Mucosa of descending colon (tissue), 3 donors: ENCODE measurements around the gene FGFR2. TPM values are rescaled to one million over a fixed set of nuclear protein-coding genes. Genes with fewer than 3 reads are reported as not detected.

Source experiments
- ATAC-seq: fragments of 200-7000 bp; cut with Tn5 transposase; one replicate; pipeline ENCODE4 v1.9.1; 2020; ENCODE audit warnings: mild to moderate bottlenecking, moderate library complexity
- DNase-seq, 3 donors: peaks; one replicate each; pipeline ENCODE4 v3.0.0-alpha.2; 2020
- H3K36me3 ChIP-seq: fragments of 200-600 bp; one replicate; pipeline ENCODE4 v1.8.0; 2021; ENCODE audit warnings: low read depth, mild to moderate bottlenecking
- H3K4me1 ChIP-seq: fragments of 200-600 bp; one replicate; pipeline ENCODE4 v1.8.0; 2021; ENCODE audit warnings: low read depth, mild to moderate bottlenecking
- H3K4me3 ChIP-seq: fragments of 200-600 bp; one replicate; pipeline ENCODE4 v1.8.0; 2021; ENCODE audit warnings: mild to moderate bottlenecking
- H3K9me3 ChIP-seq: fragments of 200-600 bp; one replicate; pipeline ENCODE4 v1.8.0; 2021; ENCODE audit warnings: mild to moderate bottlenecking
- intact Hi-C, 2 donors: fragments of 100-400 bp; cut with DNase I in 1 of 2; cut with micrococcal nuclease in 1 of 2; formaldehyde crosslinking; loops; one replicate each; pipeline versions ENCODE4 v1.11.0 to v1.11.1; 2022; cut with DNase I, micrococcal nuclease
- total RNA-seq, 3 donors: library from RNA; stranded (reverse); fragmentation: NEBNext Ultra II Directional in 2 of 3; extraction: Animal tissue kit (Norgen Biotek cat#: 25700) in 2 of 3; gene quantifications; one replicate each; pipeline versions ENCODE4 v1.2.1 to v1.2.4, GENCODE V29; 2021 to 2023
- TF ChIP-seq, protein P1 (sequence below): fragments of 200-600 bp; IDR thresholded peaks from one replicate; pipeline ENCODE4 v1.8.0; 2022; ENCODE audit warnings: antibody characterized with exemption, mild to moderate bottlenecking
- donor health status: DM: no; HTN: no; CAD: no; lungs with moderate emphysema.
- donor health status: DM: no; HTN: no; CAD: no.
- donor health status: DM: no; HTN: yes; CAD: no.

Gene FGFR2
- total RNA-seq, 3 donors from 2014 or later: 64.3 to 138 (median 77.5) TPM

DNA sequence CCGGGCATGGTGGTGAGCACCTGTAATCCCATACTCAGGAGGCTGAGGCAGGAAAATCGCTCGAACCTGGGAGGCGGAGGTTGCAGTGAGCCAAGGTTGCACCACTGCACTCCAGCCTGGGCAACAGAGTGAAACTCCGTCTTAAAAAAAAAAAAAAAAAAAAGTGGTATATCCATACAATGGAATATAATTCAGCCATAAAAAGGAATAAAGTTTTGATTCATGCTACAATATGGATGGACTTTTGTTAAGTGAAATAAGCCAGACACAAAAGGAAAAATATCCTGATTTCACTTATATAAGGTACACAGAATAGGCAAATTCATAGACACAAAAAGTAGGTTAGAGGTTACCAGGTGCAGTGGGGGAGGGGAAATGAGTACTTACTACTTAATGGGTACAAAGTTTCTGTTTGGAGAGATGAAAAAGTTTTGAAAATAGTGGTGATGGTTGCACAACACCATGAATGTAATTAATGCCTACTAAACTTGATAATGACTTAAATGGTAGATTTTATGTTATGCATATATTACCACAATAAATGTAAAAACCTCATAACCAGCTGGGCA, 53.9 kb downstream of the FGFR2 start:
- H3K36me3 ChIP-seq: no peaks in the 10 kb centered on the region
- TF ChIP-seq, protein P1, sequence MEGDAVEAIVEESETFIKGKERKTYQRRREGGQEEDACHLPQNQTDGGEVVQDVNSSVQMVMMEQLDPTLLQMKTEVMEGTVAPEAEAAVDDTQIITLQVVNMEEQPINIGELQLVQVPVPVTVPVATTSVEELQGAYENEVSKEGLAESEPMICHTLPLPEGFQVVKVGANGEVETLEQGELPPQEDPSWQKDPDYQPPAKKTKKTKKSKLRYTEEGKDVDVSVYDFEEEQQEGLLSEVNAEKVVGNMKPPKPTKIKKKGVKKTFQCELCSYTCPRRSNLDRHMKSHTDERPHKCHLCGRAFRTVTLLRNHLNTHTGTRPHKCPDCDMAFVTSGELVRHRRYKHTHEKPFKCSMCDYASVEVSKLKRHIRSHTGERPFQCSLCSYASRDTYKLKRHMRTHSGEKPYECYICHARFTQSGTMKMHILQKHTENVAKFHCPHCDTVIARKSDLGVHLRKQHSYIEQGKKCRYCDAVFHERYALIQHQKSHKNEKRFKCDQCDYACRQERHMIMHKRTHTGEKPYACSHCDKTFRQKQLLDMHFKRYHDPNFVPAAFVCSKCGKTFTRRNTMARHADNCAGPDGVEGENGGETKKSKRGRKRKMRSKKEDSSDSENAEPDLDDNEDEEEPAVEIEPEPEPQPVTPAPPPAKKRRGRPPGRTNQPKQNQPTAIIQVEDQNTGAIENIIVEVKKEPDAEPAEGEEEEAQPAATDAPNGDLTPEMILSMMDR: no peak
- no peaks in the 10 kb centered on the region for H3K4me1 ChIP-seq
- no peak overlapping the region for H3K4me3 ChIP-seq
- ATAC-seq (no peak), DNase-seq (no peak)
- intact Hi-C loops: no loop called here
- no peaks in the 10 kb centered on the region for H3K9me3 ChIP-seq

DNA sequence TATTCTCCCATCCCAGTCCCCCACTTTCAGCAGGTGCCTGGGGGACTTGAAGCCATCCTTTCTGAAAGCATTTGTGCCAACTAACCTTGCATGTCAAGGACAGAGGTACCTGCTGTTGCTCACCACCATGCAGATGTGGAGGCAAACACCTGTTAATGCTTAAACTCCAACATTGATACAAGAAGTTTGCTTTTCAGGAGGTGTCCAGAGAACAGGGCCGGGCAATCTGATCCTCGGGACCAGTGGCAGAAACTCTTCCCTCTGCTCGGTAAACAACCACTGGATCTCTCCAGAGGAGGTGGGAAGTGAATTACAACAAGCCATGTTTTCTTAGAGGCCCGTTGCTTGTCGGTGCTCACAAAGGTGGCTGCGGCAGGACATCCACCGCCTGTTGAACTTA, 54.7 kb downstream of the FGFR2 start:
- TF ChIP-seq, protein P1: no peak
- Histone ChIP-seq H3K4me1 (no peaks in the 10 kb centered on the region), H3K9me3 (no peaks in the 10 kb centered on the region), H3K36me3 (no peaks in the 10 kb centered on the region), H3K4me3 (no peak overlapping the region)
- no peak for DNase-seq
- intact Hi-C loops: no loop called here
- peak; percentile 54 for ATAC-seq

- H3K36me3 ChIP-seq: no peaks in the 10 kb centered on the region
- no peaks in the 10 kb centered on the region for H3K4me1 ChIP-seq
- TF ChIP-seq, protein P1: no peak
- intact Hi-C loops: no loop called here
- no peak overlapping the region for H3K4me3 ChIP-seq
- H3K9me3 ChIP-seq: no peaks in the 10 kb centered on the region
- ATAC-seq (no peak), DNase-seq (no peak)
Observed at GRCh38 chr10:121541450-121542120, 56.7 kb downstream of the FGFR2 start.

- H3K4me1 ChIP-seq: no peaks in the 10 kb centered on the region
- no peaks in the 10 kb centered on the region for H3K9me3 ChIP-seq
- TF ChIP-seq, protein P1: no peak
- DNase-seq: no peak
- intact Hi-C loops: no loop called here
- no peak for ATAC-seq
- no peaks in the 10 kb centered on the region for H3K36me3 ChIP-seq
- no peak overlapping the region for H3K4me3 ChIP-seq
Observed at GRCh38 chr10:121540732-121541395, 57.4 kb downstream of the FGFR2 start.

DNA sequence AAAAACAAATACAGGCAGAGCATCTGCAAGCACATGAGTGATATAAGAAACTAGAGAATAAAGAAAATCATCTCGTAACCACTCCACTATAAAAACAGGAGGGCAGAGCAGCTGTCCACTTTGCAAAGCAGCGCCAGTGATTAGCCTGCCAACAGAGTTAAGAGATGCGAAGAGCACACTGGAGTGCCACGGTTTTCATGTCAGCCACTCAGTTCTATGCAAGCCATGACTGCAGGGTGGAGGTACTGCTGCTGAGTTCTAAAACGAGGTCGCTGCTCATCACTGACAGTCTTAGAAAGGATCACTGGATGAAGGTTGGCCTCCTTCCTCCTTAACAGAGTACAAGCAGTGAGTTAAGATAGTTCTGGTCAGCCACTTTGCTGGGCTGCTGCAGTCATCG, 58.5 kb downstream of the FGFR2 start:
- Histone ChIP-seq H3K4me3 (no peak overlapping the region), H3K9me3 (no peaks in the 10 kb centered on the region), H3K4me1 (no peaks in the 10 kb centered on the region), H3K36me3 (no peaks in the 10 kb centered on the region)
- TF ChIP-seq, protein P1: no peak
- intact Hi-C loops: loop anchor here in 1 of 2 donors (10.0 kb wide), 1 partner anchor 55 kb away; the partner anchor contains the start of gene FGFR2
- no peak for ATAC-seq
- no peak for DNase-seq
